Body of pancreas (tissue), 4 donors: Measurements from ENCODE around the gene MSI2.

Source experiments
- POLR2A ChIP-seq, 3 donors: fragments of 450-650 bp; IDR thresholded peaks; one replicate each; pipeline ENCODE4 v1.6.1; 2016; ENCODE audit warnings: antibody characterized with exemption in 3 of 3, mild to moderate bottlenecking in 2 of 3
- TF ChIP-seq, protein P1 (sequence below), 7 experiments: fragments of 450-650 bp in 4 of 7; fragments of 200-600 bp in 3 of 7; sonication (generic) in 3 of 7; IDR thresholded peaks; one replicate each; pipeline ENCODE4 v1.5.1; 2016 to 2019; ENCODE audit warnings: antibody characterized with exemption in 7 of 7

DNA sequence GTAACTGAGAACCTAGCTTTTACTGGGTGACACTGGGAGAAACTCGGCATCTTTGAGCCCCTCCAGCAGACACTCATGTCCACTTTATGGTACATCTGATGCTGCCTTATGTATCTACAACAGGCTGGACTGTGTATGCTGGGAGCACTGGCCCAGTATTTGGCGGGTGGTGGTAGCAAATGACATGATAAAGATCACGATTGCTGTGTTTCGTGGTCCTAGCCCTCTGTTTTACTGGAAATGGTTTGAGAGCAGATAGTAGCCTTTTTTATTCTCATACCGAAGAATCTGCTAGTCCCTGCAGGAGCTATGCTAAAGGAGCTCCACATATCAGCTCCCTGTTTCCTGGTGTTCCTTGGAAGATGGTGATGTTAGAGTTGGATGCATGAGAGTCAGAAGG, 338.4 kb downstream of the MSI2 start:
- TF ChIP-seq, protein P1, sequence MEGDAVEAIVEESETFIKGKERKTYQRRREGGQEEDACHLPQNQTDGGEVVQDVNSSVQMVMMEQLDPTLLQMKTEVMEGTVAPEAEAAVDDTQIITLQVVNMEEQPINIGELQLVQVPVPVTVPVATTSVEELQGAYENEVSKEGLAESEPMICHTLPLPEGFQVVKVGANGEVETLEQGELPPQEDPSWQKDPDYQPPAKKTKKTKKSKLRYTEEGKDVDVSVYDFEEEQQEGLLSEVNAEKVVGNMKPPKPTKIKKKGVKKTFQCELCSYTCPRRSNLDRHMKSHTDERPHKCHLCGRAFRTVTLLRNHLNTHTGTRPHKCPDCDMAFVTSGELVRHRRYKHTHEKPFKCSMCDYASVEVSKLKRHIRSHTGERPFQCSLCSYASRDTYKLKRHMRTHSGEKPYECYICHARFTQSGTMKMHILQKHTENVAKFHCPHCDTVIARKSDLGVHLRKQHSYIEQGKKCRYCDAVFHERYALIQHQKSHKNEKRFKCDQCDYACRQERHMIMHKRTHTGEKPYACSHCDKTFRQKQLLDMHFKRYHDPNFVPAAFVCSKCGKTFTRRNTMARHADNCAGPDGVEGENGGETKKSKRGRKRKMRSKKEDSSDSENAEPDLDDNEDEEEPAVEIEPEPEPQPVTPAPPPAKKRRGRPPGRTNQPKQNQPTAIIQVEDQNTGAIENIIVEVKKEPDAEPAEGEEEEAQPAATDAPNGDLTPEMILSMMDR (IDR thresholded peaks at IDR 0.05) = no peak
- no peak for TF ChIP-seq POLR2A (IDR thresholded peaks at IDR 0.05)
